CD14-positive monocyte (primary cell): ENCODE measurements around the gene C8G. TPM values are rescaled to one million over a fixed set of nuclear protein-coding genes. Genes with fewer than 3 reads are reported as not detected.

Experiments used
- DNase-seq, 3 donors: peaks; one replicate each; pipeline ENCODE4 v3.0.0-alpha.2; 2011 to 2022
- H2AFZ ChIP-seq: 2 replicates; pipeline ENCODE4 v1.6.0; 2012; ENCODE audit warnings: mild to moderate bottlenecking, low read depth, low read length, inconsistent platforms; ENCODE audit not compliant: insufficient read depth, poor library complexity, severe bottlenecking
- H3K27ac ChIP-seq, 2 donors: 1 replicate in 1 of 2; 2 replicates in 1 of 2; pipeline ENCODE4 v1.5.1; 2012 to 2013; ENCODE audit warnings: low read length in 2 of 2, control low read depth in 1 of 2, inconsistent platforms in 1 of 2, low read depth in 1 of 2, mild to moderate bottlenecking in 1 of 2
- H3K27me3 ChIP-seq, 2 donors: one replicate each; pipeline versions ENCODE4 v1.6.0 to v1.6.1; 2011 to 2013; ENCODE audit warnings: low read length in 2 of 2; ENCODE audit not compliant: control insufficient read depth in 2 of 2, insufficient read depth in 2 of 2
- H3K36me3 ChIP-seq, 2 donors: replicated peaks in 1 of 2; 1 replicate in 1 of 2; 2 replicates in 1 of 2; pipeline versions ENCODE4 v1.5.1 to v1.6.1; 2012 to 2013; ENCODE audit warnings: low read length in 2 of 2, control low read depth in 1 of 2, inconsistent platforms in 1 of 2, mild to moderate bottlenecking in 1 of 2; ENCODE audit not compliant: insufficient read depth in 2 of 2, control insufficient read depth in 1 of 2
- H3K4me1 ChIP-seq, 2 donors: 1 replicate in 1 of 2; 2 replicates in 1 of 2; pipeline versions ENCODE4 v1.5.1 to v1.6.1; 2012 to 2013; ENCODE audit warnings: low read length in 2 of 2, control low read depth in 1 of 2, inconsistent platforms in 1 of 2, mild to moderate bottlenecking in 1 of 2, moderate library complexity in 1 of 2; ENCODE audit not compliant: insufficient read depth in 2 of 2, control insufficient read depth in 1 of 2
- H3K4me2 ChIP-seq: replicated peaks from 2 replicates; pipeline ENCODE3; 2012; ENCODE audit warnings: low read length, moderate library complexity, mild to moderate bottlenecking; ENCODE audit not compliant: poor library complexity, severe bottlenecking; ENCODE audit errors: extremely low read depth
- H3K4me3 ChIP-seq, 3 experiments: fragments of 200-600 bp in 1 of 3; sonication (generic) in 1 of 3; replicated peaks in 1 of 3; 1 replicate in 2 of 3; 2 replicates in 1 of 3; pipeline ENCODE4 v1.5.1; 2011 to 2013; ENCODE audit warnings: low read length in 3 of 3, mild to moderate bottlenecking in 3 of 3, control low read depth in 2 of 3, low read depth in 2 of 3, inconsistent platforms in 1 of 3, moderate library complexity in 1 of 3
- H3K79me2 ChIP-seq: 2 replicates; pipeline ENCODE4 v1.6.0; 2012; ENCODE audit warnings: mild to moderate bottlenecking, control low read depth, inconsistent platforms, low read length, moderate library complexity; ENCODE audit not compliant: insufficient read depth
- H3K9ac ChIP-seq: 2 replicates; pipeline ENCODE4 v1.6.0; 2017; ENCODE audit warnings: low read length, mild to moderate bottlenecking; ENCODE audit not compliant: insufficient read depth, poor library complexity, severe bottlenecking
- H3K9me3 ChIP-seq, 2 donors: replicated peaks in 1 of 2; 1 replicate in 1 of 2; 2 replicates in 1 of 2; pipeline versions ENCODE4 v1.5.1 to v1.6.1; 2012 to 2013; ENCODE audit warnings: low read length in 2 of 2, control low read depth in 1 of 2; ENCODE audit not compliant: control insufficient read depth in 1 of 2, insufficient read depth in 1 of 2
- H4K20me1 ChIP-seq: 2 replicates; pipeline ENCODE4 v1.6.0; 2012; ENCODE audit warnings: mild to moderate bottlenecking, low read length, control low read depth, moderate library complexity; ENCODE audit not compliant: insufficient read depth
- H3K27ac Mint-ChIP-seq, 7 donors: one replicate each; pipeline ENCODE4 v1.8.0; 2020; ENCODE audit warnings: mild to moderate bottlenecking in 7 of 7, mixed read lengths in 7 of 7, moderate library complexity in 6 of 7, inconsistent platforms in 2 of 7
- H3K27me3 Mint-ChIP-seq, 3 donors: one replicate each; pipeline ENCODE4 v1.8.0; 2021 to 2022; ENCODE audit warnings: low read depth in 3 of 3, mild to moderate bottlenecking in 3 of 3, mixed read lengths in 3 of 3, moderate library complexity in 3 of 3, inconsistent platforms in 1 of 3
- H3K36me3 Mint-ChIP-seq, 2 donors: one replicate each; pipeline ENCODE4 v1.8.0; 2020; ENCODE audit warnings: mixed read lengths in 2 of 2, inconsistent platforms in 1 of 2, mild to moderate bottlenecking in 1 of 2
- H3K4me1 Mint-ChIP-seq: one replicate; pipeline ENCODE4 v1.8.0; 2020; ENCODE audit warnings: mild to moderate bottlenecking, mixed read lengths
- H3K4me3 Mint-ChIP-seq, 2 donors: one replicate each; pipeline ENCODE4 v1.8.0; 2020; ENCODE audit warnings: mild to moderate bottlenecking in 2 of 2, mixed read lengths in 2 of 2, moderate library complexity in 1 of 2
- H3K9me3 Mint-ChIP-seq, 7 donors: one replicate each; pipeline ENCODE4 v1.8.0; 2020 to 2022; ENCODE audit warnings: mixed read lengths in 7 of 7, mild to moderate bottlenecking in 6 of 7, moderate library complexity in 6 of 7, inconsistent platforms in 2 of 7
- WGBS: methylation state at CpG from one replicate; pipeline ENCODE4 v1.1.5; 2013; ENCODE audit warnings: missing lambda C conversion rate; ENCODE audit not compliant: insufficient coverage; 5-methylcytosine and 5-hydroxymethylcytosine counted together
- intact Hi-C, 2 donors: fragments of 100-400 bp; cut with micrococcal nuclease; formaldehyde crosslinking; loops; one replicate each; pipeline versions ENCODE4 v1.15.0 to v1.15.1; 2023
- polyA plus RNA-seq, 3 donors: library from polyadenylated mRNA; depleted of rRNA in 1 of 3; unstranded in 2 of 3; stranded (reverse) in 1 of 3; fragments of 300-500 nt in 2 of 3; fragments of >200 nt in 1 of 3; fragmentation: Illumina TruSeq in 2 of 3; gene quantifications; 1 replicate in 2 of 3; 2 replicates in 1 of 3; pipeline ENCODE4 v1.2.3, GENCODE V29; 2012 to 2021
- TF ChIP-seq, protein P1 (sequence below): fragments of 200-600 bp; IDR thresholded peaks from one replicate; pipeline ENCODE4 v1.8.0; 2022; ENCODE audit warnings: antibody characterized with exemption, mild to moderate bottlenecking

Gene C8G
- polyA plus RNA-seq, 3 donors: 0.55 to 0.72 TPM; not detected in 1

DNA sequence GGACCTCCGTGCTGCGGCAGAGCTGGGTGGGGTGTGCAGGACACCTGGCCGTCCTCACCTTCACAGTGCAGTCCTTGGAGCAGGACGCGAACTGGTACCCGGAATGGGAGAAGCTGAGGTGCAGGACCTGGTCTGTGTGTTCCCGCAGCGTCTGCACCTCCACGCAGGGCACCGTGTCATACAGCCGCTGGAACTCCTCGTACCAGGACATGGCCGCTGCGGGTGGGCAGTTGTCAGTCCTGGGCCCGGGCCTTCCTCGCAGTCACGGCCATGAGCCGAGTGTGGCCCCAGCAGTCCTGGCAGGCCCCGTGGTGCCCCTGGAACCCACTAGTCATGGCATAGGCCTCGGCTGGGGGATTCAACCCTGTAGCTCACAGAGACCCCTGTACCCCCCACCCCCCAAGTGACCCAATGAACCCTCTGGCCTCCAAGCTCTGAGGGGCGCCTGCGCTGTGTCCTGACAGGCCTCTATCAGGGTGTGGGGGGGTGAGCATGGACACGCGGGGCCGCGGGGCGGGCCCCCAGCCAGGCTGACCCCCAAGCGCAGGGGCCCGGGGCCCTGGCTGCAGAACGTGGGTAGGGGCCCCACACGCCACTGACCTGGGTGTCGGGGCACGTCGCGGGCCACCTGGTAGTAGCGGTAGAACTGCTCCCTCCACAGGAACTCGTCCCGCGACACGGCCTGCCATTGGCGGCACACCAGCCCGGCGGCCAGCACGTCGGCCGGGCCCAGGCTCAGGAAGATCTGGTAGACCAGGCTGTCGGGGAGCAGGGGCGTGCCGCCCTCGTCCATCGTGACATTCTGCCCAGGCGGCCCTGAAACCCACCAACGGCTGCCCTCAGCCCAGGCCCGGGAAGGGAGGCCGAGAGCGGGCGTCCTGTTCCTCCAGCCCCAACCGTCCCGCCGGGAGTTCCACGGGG lies 1.5 kb upstream of the C8G start:
- 29% methylated on average over 56 of the region's 61 CpGs for WGBS
- Mint-ChIP-seq H3K4me1 (peaks cover 17% of the 10 kb centered on the region), H3K27me3 (peaks cover 0 to 6% (median 4%) of the 10 kb centered on the region in 3 donors), H3K27ac (peak overlapping the region in 6 of 7 donors; percentile 30 to 66 (median 54)), H3K36me3 (peaks cover 26 to 44% of the 10 kb centered on the region in 2 donors), H3K9me3 (peaks cover 0 to 2% (median 0%) of the 10 kb centered on the region in 7 donors), H3K4me3 (peak overlapping the region; percentile 73 to 83)
- Histone ChIP-seq H3K9ac (peak overlapping the region; percentile 80), H3K4me3 (peak overlapping the region; percentile 79 to 86 (median 79)), H3K27me3 (no peaks in the 10 kb centered on the region), H3K27ac (peak overlapping the region; percentile 47 to 80), H3K79me2 (peaks cover 20% of the 10 kb centered on the region), H3K4me2 (peak overlapping the region; percentile 93), H2AFZ (peak overlapping the region; percentile 43), H3K4me1 (peaks cover 12 to 25% of the 10 kb centered on the region in 2 donors), H3K36me3 (peaks cover 39 to 42% of the 10 kb centered on the region in 2 donors), H4K20me1 (peaks cover 49% of the 10 kb centered on the region), H3K9me3 (no peaks in the 10 kb centered on the region)
- DNase-seq: peak in 1 of 3 donors; percentile 5
- TF ChIP-seq, protein P1, sequence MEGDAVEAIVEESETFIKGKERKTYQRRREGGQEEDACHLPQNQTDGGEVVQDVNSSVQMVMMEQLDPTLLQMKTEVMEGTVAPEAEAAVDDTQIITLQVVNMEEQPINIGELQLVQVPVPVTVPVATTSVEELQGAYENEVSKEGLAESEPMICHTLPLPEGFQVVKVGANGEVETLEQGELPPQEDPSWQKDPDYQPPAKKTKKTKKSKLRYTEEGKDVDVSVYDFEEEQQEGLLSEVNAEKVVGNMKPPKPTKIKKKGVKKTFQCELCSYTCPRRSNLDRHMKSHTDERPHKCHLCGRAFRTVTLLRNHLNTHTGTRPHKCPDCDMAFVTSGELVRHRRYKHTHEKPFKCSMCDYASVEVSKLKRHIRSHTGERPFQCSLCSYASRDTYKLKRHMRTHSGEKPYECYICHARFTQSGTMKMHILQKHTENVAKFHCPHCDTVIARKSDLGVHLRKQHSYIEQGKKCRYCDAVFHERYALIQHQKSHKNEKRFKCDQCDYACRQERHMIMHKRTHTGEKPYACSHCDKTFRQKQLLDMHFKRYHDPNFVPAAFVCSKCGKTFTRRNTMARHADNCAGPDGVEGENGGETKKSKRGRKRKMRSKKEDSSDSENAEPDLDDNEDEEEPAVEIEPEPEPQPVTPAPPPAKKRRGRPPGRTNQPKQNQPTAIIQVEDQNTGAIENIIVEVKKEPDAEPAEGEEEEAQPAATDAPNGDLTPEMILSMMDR: no peak
- intact Hi-C loops: loop anchor here (2.0 to 10.0 kb wide), 4 partner anchors 57 to 139 kb away; partner anchors contain the start of genes AJM1 (in 1 of the 2), FUT7 (in 1 of the 2), PHPT1 (in 1 of the 2) and RABL6 (in 1 of the 2)

DNA sequence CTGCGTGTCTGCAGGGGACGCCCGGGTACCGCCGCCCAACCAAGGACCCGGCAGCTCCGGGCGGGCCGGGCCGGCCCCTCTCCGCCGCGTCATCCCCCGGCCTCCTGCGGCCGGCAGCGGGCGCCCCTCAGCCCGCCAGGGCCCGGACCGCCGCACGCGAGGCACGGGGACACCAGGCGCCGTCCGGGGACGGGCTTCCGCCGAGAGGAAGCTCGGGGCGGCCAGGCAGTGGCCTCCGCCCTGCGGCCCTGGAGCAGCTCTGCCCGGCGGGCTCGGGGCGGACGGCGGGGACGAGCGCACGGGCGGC lies 878 bp upstream of the C8G start:
- H3K9me3 ChIP-seq: no peaks in the 10 kb centered on the region
- WGBS: under 1% methylated on average over 45 of the region's 45 CpGs

More for the DNA sequence above, 878 bp upstream of the C8G start:
- Mint-ChIP-seq H3K9me3 (peaks cover 0 to 2% (median 0%) of the 10 kb centered on the region in 7 donors), H3K4me3 (peak overlapping the region; percentile 73 to 83), H3K27ac (peak overlapping the region in 3 of 7 donors; percentile 31 to 58 (median 50)), H3K4me1 (peaks cover 14% of the 10 kb centered on the region), H3K27me3 (peaks cover 0 to 6% (median 4%) of the 10 kb centered on the region in 3 donors), H3K36me3 (peaks cover 24 to 41% of the 10 kb centered on the region in 2 donors)
- Histone ChIP-seq H3K27ac (peak overlapping the region; percentile 47 to 80), H3K9ac (peak overlapping the region; percentile 80), H2AFZ (peak overlapping the region; percentile 43), H3K27me3 (no peaks in the 10 kb centered on the region), H3K4me2 (peak overlapping the region; percentile 93), H4K20me1 (peaks cover 47% of the 10 kb centered on the region), H3K4me3 (peak overlapping the region; percentile 79 to 86 (median 79)), H3K36me3 (peaks cover 37 to 41% of the 10 kb centered on the region in 2 donors), H3K79me2 (peaks cover 20% of the 10 kb centered on the region), H3K4me1 (peaks cover 15 to 27% of the 10 kb centered on the region in 2 donors)
- intact Hi-C loops: loop anchor here (2.0 to 10.0 kb wide), 4 partner anchors 57 to 139 kb away; partner anchors contain the start of genes AJM1 (in 1 of the 2), FUT7 (in 1 of the 2), PHPT1 (in 1 of the 2) and RABL6 (in 1 of the 2)
- DNase-seq: peak; percentile 53 to 76 (median 64)
- TF ChIP-seq, protein P1: no peak
